ENCODE measurements around the gene GEMIN2. TPM values are rescaled to one million over a fixed set of nuclear protein-coding genes. Genes with fewer than 3 reads are reported as not detected.

GEMIN2 gene
- total RNA-seq, 1 donor from 2014 or later: 5.1 TPM

Other genes starting within 250 kb of the GEMIN2 start
- gene SEC23A, start 11.1 kb upstream of the GEMIN2 start, total RNA-seq: 79.7 TPM
- gene TRAPPC6B, start 56.0 kb downstream of the GEMIN2 start, total RNA-seq: 21.9 TPM
- gene PNN, start 60.9 kb downstream of the GEMIN2 start, total RNA-seq: 20.5 TPM
- 28.6 TPM for gene MIA2, start 119.6 kb downstream of the GEMIN2 start, total RNA-seq

Measured in Right ventricle myocardium superior (tissue), 1 donor.